Sigmoid colon (tissue), 4 donors: ENCODE data around the gene EIF3D.

Experiments used
- CTCF ChIP-seq, 4 experiments: fragments of 450-650 bp in 3 of 4; fragments of 200-600 bp in 1 of 4; IDR thresholded peaks; one replicate each; pipeline ENCODE4 v1.5.1; 2016 to 2019; ENCODE audit warnings: antibody characterized with exemption in 4 of 4, mild to moderate bottlenecking in 3 of 4, moderate library complexity in 2 of 4
- EP300 ChIP-seq, 4 donors: sonication (generic); formaldehyde crosslinking; IDR thresholded peaks; one replicate each; pipeline ENCODE4 v1.6.1; 2017; ENCODE audit warnings: antibody characterized with exemption in 4 of 4
- POLR2A ChIP-seq, 2 donors: fragments of 450-650 bp; IDR thresholded peaks; one replicate each; pipeline ENCODE4 v1.6.1; 2016; ENCODE audit warnings: antibody characterized with exemption in 2 of 2, mild to moderate bottlenecking in 2 of 2, moderate library complexity in 2 of 2
- POLR2AphosphoS5 ChIP-seq, 4 donors: sonication (generic); formaldehyde crosslinking; IDR thresholded peaks; one replicate each; pipeline ENCODE4 v1.6.1; 2017; ENCODE audit warnings: antibody characterized with exemption in 4 of 4

- no peak for TF ChIP-seq POLR2A (IDR thresholded peaks at IDR 0.05)
- no peak for TF ChIP-seq CTCF (IDR thresholded peaks at IDR 0.05)
- TF ChIP-seq EP300 (IDR thresholded peaks at IDR 0.05) = no peak
- no peak for TF ChIP-seq POLR2AphosphoS5 (IDR thresholded peaks at IDR 0.05)
Observed at GRCh38 chr22:36574728-36575127, 45.8 kb upstream of the EIF3D start.
